ENCODE measurements around the gene IGFBP4.

IGFBP4 gene

DNA sequence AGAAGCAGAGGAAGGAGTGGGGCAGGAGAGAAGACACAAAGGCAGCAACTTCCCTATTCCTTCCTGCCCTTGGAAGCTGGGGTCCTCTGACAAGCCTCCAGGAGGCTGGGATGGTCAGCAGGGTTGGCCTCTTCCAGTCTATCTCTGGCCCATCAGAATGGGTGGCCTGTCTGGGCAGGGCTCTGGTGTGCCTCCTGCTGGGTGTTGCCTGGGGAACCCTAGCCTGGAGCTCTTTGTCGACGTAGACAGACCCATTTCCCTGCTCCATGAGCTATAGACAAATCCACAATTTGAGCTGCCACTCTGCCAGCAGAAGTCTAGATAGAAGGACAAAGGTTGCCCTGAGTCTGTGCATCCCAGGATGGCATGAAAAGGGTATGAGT is 11.4 kb downstream of the IGFBP4 start:
- DNase-seq (ENCODE audit: low spot score) (no peak), FAIRE-seq (no peak)

DNA sequence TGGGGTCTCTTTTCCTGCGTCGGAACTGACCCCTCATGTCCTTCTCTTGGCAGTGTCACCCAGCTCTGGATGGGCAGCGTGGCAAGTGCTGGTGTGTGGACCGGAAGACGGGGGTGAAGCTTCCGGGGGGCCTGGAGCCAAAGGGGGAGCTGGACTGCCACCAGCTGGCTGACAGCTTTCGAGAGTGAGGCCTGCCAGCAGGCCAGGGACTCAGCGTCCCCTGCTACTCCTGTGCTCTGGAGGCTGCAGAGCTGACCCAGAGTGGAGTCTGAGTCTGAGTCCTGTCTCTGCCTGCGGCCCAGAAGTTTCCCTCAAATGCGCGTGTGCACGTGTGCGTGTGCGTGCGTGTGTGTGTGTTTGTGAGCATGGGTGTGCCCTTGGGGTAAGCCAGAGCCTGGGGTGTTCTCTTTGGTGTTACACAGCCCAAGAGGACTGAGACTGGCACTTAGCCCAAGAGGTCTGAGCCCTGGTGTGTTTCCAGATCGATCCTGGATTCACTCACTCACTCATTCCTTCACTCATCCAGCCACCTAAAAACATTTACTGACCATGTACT is 13.2 kb downstream of the IGFBP4 start:
- DNase-seq (ENCODE audit: low spot score) (no peak), FAIRE-seq (no peak)

DNA sequence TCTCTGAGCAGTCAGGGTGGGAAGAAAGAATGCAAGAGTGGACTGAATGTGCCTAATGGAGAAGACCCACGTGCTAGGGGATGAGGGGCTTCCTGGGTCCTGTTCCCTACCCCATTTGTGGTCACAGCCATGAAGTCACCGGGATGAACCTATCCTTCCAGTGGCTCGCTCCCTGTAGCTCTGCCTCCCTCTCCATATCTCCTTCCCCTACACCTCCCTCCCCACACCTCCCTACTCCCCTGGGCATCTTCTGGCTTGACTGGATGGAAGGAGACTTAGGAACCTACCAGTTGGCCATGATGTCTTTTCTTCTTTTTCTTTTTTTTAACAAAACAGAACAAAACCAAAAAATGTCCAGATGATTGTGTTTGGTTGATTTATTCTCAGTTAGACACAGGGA is 14.1 kb downstream of the IGFBP4 start:
- no peak for DNase-seq (ENCODE audit: low spot score)
- no peak for FAIRE-seq

DNA sequence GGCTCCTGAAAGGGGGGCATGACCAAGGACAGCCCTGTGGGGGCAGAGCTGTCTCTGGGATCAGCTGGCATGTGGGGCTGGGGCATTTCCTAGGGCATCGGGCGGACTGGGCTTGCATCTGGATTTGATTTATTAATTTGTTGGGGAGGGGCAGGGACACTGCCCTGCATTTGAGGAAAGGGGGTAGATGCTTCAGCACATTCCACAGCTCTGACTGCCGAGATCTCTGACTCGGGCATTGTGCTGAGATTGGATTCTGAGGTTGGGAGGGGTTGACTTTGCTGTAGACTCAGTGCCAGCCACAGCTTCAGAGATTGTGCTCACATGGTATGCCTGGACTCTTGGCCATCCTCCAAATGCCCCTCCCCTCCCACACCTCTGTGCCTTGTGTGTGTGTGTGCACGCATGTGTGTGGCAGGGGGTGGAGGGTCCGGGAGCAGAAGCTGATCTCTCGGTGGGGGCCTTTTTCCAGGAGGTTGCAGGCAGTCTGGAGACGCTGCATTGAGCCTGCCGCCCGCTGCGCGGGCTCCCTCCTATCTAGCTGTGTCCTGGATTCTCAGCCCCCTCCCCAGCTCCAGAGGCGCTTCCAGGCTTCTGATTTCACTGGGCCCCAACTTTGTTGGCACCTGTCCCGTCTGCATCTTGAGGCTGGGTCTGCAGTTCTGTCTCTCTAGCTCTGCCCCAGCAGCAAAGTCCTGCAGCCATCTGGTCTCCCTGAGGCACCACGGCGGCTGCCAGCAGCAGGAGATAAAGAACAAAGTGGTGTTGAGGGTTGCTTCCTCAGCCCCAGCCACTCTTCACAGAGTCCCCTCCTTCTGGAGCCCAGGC is 14.9 kb downstream of the IGFBP4 start:
- peak; percentile 98 for FAIRE-seq
- peak; percentile 93 for DNase-seq (ENCODE audit: low spot score)

DNA sequence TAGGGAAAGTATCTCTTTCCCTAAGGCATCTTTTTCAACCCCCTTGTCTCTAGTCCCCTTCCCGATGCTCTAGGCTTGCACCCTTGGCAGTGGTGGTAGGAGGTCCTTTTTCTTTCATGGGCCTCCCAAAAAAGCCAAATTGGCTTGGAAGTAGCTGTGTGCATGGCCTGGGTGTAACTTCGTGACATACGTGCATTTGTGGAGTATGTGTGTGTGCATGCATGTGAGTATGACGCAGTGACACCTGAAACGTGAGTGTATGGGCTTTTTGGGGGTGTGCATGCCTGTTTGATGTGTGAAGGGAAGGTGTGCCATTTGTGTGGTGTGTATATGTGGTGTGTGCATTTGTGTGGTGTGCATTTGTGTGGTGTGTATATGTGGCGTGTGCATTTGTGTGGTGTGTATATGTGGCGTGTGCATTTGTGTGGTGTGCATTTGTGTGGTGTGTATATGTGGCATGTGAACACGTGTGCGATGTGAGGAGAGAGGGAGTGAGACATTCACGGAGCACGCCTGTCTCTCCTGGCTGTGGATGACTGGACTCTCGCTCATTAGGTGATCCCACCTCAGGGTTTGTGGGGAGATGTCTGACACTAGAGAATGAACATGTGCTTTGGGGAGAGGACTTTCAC is 15.7 kb downstream of the IGFBP4 start:
- DNase-seq (ENCODE audit: low spot score): no peak
- peak; percentile 99 for FAIRE-seq

DNA sequence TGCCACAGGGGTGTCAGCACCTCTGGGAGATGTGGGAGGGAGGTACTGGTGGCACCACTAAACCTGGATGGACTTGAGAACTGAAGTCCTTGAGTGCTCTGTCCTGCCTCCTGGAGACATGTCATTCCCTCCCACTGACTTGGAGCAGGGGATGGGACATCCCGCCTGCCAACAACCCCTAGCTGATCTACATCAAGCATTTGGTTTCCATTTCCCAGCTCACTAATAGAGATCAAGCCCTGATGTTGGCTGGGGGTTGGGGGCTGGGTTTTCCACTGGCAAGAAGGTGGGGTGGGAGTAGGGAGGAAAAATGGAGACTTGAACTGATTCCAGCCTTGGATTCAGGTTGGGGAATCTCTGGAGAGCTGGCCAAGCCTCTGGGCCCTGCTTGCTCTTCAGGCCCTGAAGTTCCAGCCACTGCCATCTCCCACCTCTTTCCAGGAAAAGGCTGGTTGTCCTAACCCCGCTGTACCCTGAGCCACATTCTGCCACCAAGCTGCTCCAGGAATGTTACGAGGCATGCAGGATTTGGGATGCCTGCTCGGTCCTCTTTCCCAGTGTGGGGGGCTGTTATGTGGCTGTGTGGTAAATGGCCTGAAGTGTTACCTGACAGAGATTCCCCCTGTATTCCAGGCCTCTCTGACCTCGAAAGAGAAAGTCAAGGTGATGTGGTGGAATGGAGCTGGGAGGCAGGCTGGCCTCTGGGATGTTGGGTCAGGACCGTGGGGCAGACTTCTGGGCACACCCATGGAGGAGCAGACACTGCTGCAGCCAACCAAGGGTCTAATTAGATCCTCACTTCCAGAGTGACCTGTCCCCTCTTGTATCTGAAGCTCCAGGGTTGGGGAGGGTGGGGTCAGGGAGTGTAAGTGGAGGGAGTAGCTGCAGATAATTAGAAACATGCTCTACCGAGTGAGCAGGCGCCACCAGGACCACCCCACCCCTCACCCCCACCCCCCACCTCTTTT is 16.7 kb downstream of the IGFBP4 start:
- no peak for DNase-seq (ENCODE audit: low spot score)
- FAIRE-seq: peak; percentile 63

DNA sequence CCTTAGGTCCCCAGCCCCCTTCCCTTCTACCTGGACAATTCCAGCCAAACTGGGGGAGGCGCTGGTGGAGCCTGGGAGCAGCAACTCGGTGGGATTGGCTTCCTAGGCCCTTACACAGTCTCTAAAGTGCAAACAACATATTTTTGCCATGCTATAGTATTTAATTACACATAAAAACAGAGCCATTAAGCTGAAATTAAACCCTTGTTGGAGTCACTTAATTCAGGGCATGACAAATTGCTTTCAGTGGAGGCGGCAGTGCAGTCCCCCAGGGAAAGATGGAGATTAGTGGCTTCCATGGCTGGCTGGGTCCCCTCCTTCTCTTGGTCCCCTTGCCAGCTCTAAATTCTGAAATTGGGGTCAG is 17.3 kb downstream of the IGFBP4 start:
- FAIRE-seq: no peak
- DNase-seq (ENCODE audit: low spot score): no peak

DNA sequence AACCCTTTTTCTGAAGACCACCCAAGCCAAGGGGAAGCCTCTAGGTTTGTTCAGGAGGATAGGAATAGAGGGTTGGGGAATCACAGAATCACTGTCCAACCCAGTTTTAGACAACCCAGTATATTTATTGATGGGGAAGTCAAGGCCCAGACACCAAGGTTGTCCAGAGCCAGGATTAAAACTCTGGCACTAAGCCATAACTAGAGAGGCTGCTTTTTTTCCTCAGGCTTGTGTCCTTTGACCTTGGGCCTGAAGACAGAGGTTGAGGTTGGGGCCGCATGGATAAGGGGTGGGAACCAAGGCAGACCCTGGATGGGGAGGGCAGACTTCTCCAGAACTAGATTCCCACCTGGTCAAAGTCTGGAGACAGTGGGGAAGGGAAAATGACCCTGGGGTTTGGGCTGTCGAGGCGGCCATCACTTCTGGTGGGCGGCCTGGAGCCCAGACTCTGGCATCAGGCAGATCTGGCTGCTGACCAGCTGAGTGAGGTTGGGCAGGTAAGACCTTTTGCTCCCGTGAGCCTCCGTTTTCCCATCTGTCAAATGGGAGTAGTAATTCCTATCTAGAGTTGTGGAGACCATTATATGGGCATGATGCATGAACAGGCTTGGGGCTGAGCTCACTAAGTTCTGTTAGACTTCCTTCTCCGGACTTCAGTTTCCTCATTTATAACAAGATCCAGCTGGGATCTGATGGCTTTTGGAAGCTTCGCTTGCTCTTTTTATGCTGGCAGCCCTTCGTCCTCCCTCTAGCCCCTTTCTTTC is 17.9 kb downstream of the IGFBP4 start:
- no peak for DNase-seq (ENCODE audit: low spot score)
- no peak for FAIRE-seq

DNA sequence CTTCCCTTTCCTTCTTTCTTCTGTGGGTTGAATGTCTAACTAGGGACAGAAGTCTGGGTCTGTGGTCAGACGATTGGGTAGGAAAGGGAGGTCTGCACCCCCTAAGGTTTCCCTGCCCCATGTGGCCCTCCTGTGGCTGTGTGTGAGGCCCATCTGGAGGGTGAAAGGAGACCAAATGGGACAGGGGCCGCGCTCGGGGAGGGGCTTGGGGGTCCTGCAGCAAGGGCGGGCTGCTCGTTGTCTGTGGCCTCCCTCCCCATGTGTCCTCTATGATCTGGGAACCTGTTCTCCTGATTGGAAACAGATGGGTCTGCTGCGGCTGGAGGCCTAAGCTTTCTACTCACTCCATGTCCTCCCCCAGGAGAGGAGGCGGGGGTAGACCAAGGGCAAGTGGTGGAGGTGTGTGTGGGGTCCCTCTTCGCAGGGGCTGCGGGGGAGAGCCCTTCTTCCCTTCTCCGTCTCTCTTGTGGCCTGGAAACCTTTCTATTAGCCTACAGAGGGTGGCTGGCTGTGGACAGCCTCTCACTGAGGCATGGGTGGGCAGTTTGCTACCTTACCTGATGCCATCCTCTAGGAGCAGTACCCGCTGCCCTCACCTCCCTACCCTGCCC is 18.6 kb downstream of the IGFBP4 start:
- DNase-seq (ENCODE audit: low spot score): no peak
- FAIRE-seq: no peak

DNA sequence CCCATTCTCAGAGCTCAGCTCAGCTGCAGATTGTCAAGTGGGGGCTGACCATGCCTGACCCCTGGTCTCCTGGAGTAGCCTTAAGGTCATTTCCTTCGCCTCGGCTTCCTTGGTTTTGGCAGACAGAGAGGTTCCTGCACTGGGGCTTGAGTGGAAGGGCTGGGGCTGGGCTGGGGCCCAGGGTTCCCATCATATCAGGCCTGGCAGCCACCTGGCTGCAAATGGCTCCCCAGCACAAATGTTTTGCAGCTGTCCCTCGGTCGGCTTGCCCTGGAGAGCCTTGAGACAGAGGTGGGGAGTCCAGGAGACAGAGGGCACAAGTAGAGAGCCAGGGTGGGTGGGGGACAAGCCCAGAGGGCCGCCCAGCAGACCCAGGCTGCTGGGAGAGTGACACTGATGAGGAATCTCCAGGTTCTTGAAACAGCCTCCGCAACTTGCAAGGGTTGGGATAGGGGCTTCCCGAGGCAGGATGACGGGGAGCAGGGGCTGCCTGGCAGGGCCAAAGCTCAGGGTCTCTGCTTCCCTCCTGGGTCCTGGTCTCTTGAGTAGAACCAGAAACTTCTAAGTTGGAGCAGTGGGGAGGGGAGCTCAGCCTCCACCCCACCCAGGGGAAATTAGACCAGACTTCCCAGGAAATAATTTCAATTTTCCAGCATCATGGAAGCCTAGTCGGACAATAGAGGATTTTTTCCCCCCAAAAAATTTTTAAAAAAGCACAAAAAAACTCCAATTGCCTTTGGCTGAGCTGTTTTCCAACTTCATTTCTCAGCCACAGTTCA is 19.3 kb downstream of the IGFBP4 start:
- DNase-seq (ENCODE audit: low spot score): no peak
- no peak for FAIRE-seq

DNA sequence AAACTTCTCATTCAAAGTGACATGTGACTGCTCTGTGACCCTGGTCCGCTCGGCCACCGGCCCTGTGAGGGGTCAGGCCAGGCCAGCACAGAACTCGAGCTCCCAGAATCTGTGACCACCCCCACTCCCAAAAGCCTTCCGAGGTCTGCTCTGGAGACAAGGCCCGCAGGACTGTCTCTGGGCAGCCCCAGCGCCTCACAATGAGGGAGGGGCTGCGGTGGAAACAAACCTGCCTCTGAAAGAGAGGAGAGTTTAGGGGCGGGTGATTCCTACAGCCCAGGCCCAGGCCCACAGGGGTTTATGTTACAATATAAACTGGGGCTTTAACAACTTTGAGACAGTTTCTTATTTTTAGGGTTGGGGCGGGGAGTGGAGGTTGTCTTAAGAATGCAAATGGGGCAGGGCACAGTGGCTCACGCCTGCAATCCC is 19.9 kb downstream of the IGFBP4 start:
- FAIRE-seq: no peak
- DNase-seq (ENCODE audit: low spot score): no peak

DNA sequence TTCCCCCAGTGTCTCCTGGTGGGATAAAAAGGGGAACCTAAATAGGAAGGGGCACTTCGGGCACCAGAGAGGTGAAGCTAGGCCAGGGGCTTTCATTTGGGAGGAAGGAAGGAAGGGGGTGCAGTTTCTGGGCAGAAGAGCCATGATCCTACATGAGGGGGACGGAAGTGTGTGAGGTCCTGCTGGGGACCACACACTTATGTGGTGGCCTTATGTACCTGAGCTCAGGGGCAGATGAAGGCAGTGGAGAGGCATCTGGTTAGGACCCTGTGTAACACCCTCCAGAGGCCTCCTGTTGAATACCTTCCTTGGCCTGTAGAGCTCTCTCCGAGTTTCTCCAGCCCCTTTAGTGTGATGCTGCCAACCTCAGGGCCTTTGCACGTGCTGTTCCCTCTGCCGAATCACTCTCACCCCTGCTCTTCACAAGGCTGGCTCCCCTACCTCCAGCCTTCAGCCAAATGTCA is 21.2 kb downstream of the IGFBP4 start:
- FAIRE-seq (no peak), DNase-seq (ENCODE audit: low spot score) (no peak)

DNA sequence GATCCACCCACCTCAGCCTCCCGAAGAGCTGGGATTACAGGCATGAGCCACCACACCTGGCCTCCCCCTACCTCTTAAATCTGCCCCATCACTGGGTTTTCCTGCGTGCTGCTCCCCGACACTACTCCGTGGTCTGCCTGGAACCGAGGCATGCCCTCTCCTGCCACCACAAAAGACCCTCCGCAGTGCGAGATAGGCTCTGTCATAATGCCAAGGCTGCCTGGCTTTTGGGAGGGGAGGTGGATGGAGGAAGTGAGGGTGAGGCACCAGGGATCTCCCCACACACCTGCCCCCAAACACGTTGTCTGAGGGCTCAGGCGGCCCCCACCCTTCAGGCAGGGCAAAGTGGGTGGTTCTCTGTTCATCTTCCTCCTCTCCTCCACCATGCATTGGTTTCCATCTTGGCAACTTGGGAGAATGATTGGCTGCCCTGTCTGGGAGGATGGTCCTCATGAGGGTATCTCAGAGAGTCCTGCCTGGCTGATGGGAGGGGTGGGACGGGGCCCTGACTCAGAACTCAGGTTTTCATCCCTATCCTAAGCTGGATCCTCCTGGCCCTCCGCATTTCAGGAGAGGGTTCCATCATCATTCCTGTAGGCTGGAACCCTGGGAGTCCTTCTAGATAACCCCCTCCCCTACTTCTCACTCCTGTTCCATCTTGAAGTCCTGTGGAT is 23.2 kb downstream of the IGFBP4 start:
- DNase-seq (ENCODE audit: low spot score) (no peak), FAIRE-seq (no peak)

DNA sequence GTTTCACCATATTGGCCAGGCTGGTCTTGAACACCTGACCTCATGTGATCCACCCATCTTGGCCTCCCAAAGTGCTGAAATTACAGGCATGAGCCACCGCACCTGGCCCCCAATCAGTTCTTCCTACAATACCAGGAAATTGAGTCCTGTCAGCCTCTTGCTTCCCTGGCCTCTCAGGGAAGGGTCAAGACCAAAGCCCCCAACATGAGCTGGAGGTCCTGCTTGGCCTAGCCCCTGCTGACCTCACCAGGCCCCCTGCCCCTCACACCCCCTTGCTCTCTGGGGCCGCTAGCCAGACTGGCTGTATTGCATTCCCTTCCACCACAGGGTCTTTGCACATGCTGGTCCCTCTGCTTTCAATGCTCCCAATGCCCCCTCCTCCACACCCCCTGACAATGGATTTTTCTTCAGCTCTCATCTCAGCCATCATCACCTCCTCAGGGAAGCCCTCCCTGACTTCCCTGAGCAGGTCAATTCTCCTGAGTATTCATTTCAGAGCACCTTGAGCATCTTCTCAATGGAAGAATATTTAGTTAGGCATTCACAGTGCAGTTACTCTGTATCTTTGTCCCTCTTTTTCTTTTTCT is 24.1 kb downstream of the IGFBP4 start:
- no peak for FAIRE-seq
- DNase-seq (ENCODE audit: low spot score): no peak

DNA sequence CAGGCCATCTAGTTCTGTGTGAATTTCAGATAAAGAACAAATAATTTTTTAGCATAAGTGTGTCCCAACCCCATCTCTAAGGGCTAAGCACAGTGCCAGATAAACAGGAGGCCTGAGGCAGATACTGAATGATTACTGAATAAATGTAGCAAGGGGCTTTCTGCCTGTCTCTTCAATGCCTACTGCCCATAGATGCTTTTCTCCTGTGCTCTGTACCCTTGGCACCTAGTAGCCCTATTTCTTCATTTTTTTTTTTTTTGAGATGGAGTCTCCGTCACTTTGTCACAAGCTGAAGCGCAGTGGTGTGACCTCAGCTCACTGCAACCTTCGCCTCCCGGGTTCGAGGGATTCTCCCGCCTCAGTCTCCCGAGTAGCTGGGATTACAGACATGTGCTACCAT is 25.3 kb downstream of the IGFBP4 start:
- DNase-seq (ENCODE audit: low spot score) (no peak), FAIRE-seq (no peak)

DNA sequence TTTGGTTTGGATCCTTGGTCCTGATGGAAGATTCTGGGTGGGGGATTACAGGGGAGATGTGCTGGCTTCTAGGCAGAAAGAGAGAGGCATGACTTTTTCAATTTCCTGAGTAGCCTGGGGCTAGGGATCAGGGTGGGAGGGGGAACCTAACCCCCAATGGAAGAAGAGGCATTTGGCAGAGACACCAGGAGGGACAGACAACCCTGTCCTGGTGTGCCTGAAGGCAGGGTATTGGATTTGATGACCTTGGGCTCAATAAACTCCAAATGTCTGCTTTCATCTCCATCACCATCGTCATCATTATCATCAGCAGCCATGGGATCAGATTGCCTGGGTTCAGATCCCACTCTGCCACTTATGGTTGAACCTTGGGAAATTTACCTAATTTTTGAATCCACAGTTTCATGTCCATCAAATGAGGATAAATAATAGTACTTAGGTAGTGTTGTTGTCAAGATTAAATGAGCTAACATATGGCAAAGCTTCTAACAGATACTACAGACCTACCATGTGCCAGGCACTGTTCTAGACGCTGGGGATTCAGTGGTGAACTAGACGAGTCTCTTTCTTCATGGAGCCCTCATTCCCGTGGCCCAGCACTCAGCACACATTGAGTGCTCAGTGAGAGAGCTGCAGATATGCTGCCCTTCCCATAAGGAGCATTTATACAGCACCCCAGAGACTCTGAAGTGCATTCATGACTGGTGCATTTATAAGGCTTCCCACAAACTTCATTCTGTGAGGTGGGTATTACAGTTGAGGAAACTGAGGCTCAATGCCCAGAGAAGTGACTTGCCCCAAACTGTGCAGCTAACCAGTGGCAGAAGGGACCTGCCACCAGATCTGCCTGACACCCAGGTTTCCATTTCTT is 26.8 kb downstream of the IGFBP4 start:
- FAIRE-seq: no peak

DNA sequence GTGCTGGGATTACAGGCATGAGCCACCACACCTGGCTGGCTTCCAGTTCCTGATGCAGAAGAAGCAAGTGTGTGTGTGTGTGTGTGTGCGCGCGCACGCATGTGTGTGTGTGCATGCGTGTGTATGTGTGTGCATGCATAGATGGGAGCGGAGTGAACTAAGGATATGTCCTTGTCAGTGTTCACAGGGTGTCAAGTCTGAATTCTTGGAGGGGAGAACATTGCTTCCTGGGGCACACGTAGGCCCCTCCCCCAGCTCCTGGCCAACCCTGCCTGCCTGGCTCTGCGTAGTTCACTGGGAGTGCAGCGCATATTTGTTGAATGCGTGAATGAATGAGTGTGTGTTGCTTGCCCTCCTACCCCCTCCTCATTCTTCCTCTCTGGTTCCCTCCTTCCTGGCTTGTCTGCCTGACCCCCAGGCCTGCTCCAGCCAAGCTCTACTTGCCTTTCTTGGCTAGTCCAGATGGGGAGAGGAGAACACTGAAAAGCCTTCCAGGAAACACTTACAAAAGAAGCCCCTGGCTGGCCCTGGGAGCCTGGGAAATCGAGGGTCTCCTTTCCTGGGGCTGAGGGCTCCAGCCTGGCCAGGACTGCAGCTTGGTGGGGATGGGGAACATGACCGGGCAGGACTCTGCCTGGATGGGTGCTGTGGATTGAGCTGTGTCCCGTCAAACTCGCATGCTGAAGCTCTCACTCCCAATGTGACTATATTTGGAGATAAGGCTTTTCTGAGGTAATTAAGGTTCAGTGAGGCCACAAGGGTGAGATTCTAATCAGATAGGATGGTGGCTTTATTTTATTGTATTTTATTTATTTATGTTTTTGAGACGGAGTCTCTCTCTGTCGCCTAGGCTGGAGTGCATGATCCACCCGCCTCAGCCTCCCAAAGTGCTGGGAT is 27.9 kb downstream of the IGFBP4 start:
- DNase-seq (ENCODE audit: low spot score) (peak; percentile 77), FAIRE-seq (peak; percentile 59)

More for the DNA sequence above, 26.8 kb downstream of the IGFBP4 start:
- no peak for DNase-seq (ENCODE audit: low spot score)
